ENCODE results near the gene NAA16. TPM values are rescaled to one million over a fixed set of nuclear protein-coding genes. Genes with fewer than 3 reads are reported as not detected.

Gene NAA16
- total RNA-seq, 1 experiment from 2014 or later: 27.0 TPM

- H3K4me1 Mint-ChIP-seq (ENCODE audit: low read depth, unreplicated experiment): no peaks in the 10 kb centered on the region
- no TSS peak for BruUV-seq (replicated peaks)
- H3K9me3 Mint-ChIP-seq (ENCODE audit: low read depth, unreplicated experiment): no peaks in the 10 kb centered on the region
- no peaks in the 10 kb centered on the region for H3K36me3 Mint-ChIP-seq (ENCODE audit: insufficient read depth, unreplicated experiment)
- no peaks in the 10 kb centered on the region for H3K27me3 Mint-ChIP-seq (ENCODE audit: unreplicated experiment)
- no peak overlapping the region for H3K4me3 Mint-ChIP-seq (ENCODE audit: low read depth, unreplicated experiment)
- no peak for TF ChIP-seq CTCF (IDR thresholded peaks at IDR 0.05; ENCODE audit: unreplicated experiment)
- DNase-seq: no peak
- no peak overlapping the region for H3K27ac Mint-ChIP-seq (ENCODE audit: unreplicated experiment)
- CTCF ChIA-PET: interaction anchor here (0.7 kb wide), 1 partner anchor 1335 kb away, joined by 4 read pairs; no protein-coding TSS in a partner anchor
- intact Hi-C loops (cut with micrococcal nuclease; ENCODE audit: unreplicated experiment): no loop called here
Observed at GRCh38 chr13:41296879-41297646, 14.0 kb upstream of the NAA16 start.

- Mint-ChIP-seq H3K4me1 (ENCODE audit: low read depth, unreplicated experiment) (no peaks in the 10 kb centered on the region), H3K27ac (ENCODE audit: unreplicated experiment) (no peak overlapping the region), H3K27me3 (ENCODE audit: unreplicated experiment) (no peaks in the 10 kb centered on the region), H3K36me3 (ENCODE audit: insufficient read depth, unreplicated experiment) (no peaks in the 10 kb centered on the region), H3K9me3 (ENCODE audit: low read depth, unreplicated experiment) (no peaks in the 10 kb centered on the region), H3K4me3 (ENCODE audit: low read depth, unreplicated experiment) (no peak overlapping the region)
- BruUV-seq (replicated peaks): no TSS peak
- intact Hi-C loops (cut with micrococcal nuclease; ENCODE audit: unreplicated experiment): no loop called here
- TF ChIP-seq CTCF (IDR thresholded peaks at IDR 0.05; ENCODE audit: unreplicated experiment): no peak
- CTCF ChIA-PET: no interaction called here
- no peak for DNase-seq
Observed at GRCh38 chr13:41299316-41300094, 11.6 kb upstream of the NAA16 start.

- Mint-ChIP-seq H3K27me3 (ENCODE audit: unreplicated experiment) (no peaks in the 10 kb centered on the region), H3K4me3 (ENCODE audit: low read depth, unreplicated experiment) (no peak overlapping the region), H3K36me3 (ENCODE audit: insufficient read depth, unreplicated experiment) (no peaks in the 10 kb centered on the region), H3K27ac (ENCODE audit: unreplicated experiment) (no peak overlapping the region), H3K4me1 (ENCODE audit: low read depth, unreplicated experiment) (peaks cover 16% of the 10 kb centered on the region), H3K9me3 (ENCODE audit: low read depth, unreplicated experiment) (no peaks in the 10 kb centered on the region)
- intact Hi-C loops (cut with micrococcal nuclease; ENCODE audit: unreplicated experiment): no loop called here
- no TSS peak for BruUV-seq (replicated peaks)
- DNase-seq: no peak
- TF ChIP-seq CTCF (IDR thresholded peaks at IDR 0.05; ENCODE audit: unreplicated experiment): no peak
- CTCF ChIA-PET: no interaction called here
Observed at GRCh38 chr13:41302743-41303142, 8.3 kb upstream of the NAA16 start.

GRCh38 chr13:41304551-41304950 lies 6.5 kb upstream of the NAA16 start:
- no TSS peak for BruUV-seq (replicated peaks)
- Mint-ChIP-seq H3K27me3 (ENCODE audit: unreplicated experiment) (no peaks in the 10 kb centered on the region), H3K4me1 (ENCODE audit: low read depth, unreplicated experiment) (peaks cover 21% of the 10 kb centered on the region), H3K9me3 (ENCODE audit: low read depth, unreplicated experiment) (no peaks in the 10 kb centered on the region), H3K4me3 (ENCODE audit: low read depth, unreplicated experiment) (no peak overlapping the region), H3K27ac (ENCODE audit: unreplicated experiment) (no peak overlapping the region), H3K36me3 (ENCODE audit: insufficient read depth, unreplicated experiment) (no peaks in the 10 kb centered on the region)
- intact Hi-C loops (cut with micrococcal nuclease; ENCODE audit: unreplicated experiment): no loop called here
- CTCF ChIA-PET: no interaction called here
- no peak for DNase-seq
- TF ChIP-seq CTCF (IDR thresholded peaks at IDR 0.05; ENCODE audit: unreplicated experiment): no peak

Measured in Calu3 (cell line).